NCI-H128 (cell line): ENCODE results near the gene GPBP1.
"Not testable (repeated sequence)": the region's sequence is repeated elsewhere in the genome, so short reads cannot be mapped to it uniquely, and the experiment has no call there.

Source experiments
- DNase-seq: peaks from one replicate; lab custom pipeline; 2025; ENCODE audit not compliant: unreplicated experiment; lab: John Stamatoyannopoulos, UW

The GPBP1 gene

GRCh38 chr5:57173319-57174127 is at the start of gene GPBP1:
GPBP1 (plus strand) TSS chr5:57174059; CDS start chr5:57214131, 40,072 bp downstream.
- peak; percentile 91 for DNase-seq

GRCh38 chr5:57128325-57128724 is 45.5 kb upstream of the GPBP1 start:
- DNase-seq: no peak

- no peak for DNase-seq
These were observed 40.3 kb upstream of the GPBP1 start for GRCh38 chr5:57133574-57133973.

GRCh38 chr5:57137401-57137800 is 36.5 kb upstream of the GPBP1 start:
- DNase-seq: no peak

GRCh38 chr5:57152316-57152715 is 21.5 kb upstream of the GPBP1 start:
- DNase-seq: no peak

- DNase-seq: no peak
These were observed 18.8 kb upstream of the GPBP1 start for GRCh38 chr5:57155033-57155432.

GRCh38 chr5:57157131-57157530 is 16.7 kb upstream of the GPBP1 start:
- no peak for DNase-seq

- no peak for DNase-seq
These were observed 16.2 kb upstream of the GPBP1 start for GRCh38 chr5:57157666-57158065.

GRCh38 chr5:57163553-57164006 is 10.3 kb upstream of the GPBP1 start:
- no peak for DNase-seq

- DNase-seq: no peak
These were observed 9.7 kb upstream of the GPBP1 start for GRCh38 chr5:57164124-57164523.

- DNase-seq: not testable (repeated sequence)
These were observed 8.7 kb upstream of the GPBP1 start for GRCh38 chr5:57165171-57165570.

GRCh38 chr5:57166276-57166675 is 7.6 kb upstream of the GPBP1 start:
- no peak for DNase-seq

GRCh38 chr5:57167201-57167600 is 6.7 kb upstream of the GPBP1 start:
- no peak for DNase-seq

- DNase-seq: not testable (repeated sequence)
These were observed 3.7 kb upstream of the GPBP1 start for GRCh38 chr5:57170116-57170515.

- DNase-seq: no peak
These were observed 1.9 kb upstream of the GPBP1 start for GRCh38 chr5:57171816-57172465.

- no peak for DNase-seq
These were observed 1.2 kb upstream of the GPBP1 start for GRCh38 chr5:57172466-57173318.

GRCh38 chr5:57174128-57174889 is 450 bp downstream of the GPBP1 start:
- no peak for DNase-seq

- no peak for DNase-seq
These were observed 1.1 kb downstream of the GPBP1 start for GRCh38 chr5:57174890-57175510.

GRCh38 chr5:57175551-57176309 is 1.9 kb downstream of the GPBP1 start:
- DNase-seq: no peak
